Choroid plexus epithelial cell (primary cell): ENCODE results near the gene RIT2.

Experiments
- DNase-seq: peaks from one replicate; pipeline ENCODE4 v3.0.0-alpha.2; 2010; ENCODE audit warnings: low read depth
- H3K4me3 ChIP-seq: 2 replicates; pipeline ENCODE4 v1.5.1; 2011; ENCODE audit warnings: low read depth, mild to moderate bottlenecking, control low read depth, low read length, moderate library complexity
- CTCF ChIP-seq: conservative IDR thresholded peaks from 2 replicates; pipeline ENCODE4 v1.5.1; 2011; ENCODE audit warnings: low read depth, mild to moderate bottlenecking, control low read depth, inconsistent platforms, low read length, moderate library complexity

The RIT2 gene

GRCh38 chr18:43046322-43046721, 69.2 kb downstream of the RIT2 start:
- DNase-seq, result no peak
- TF ChIP-seq CTCF, result no peak
- no peak overlapping the region for H3K4me3 ChIP-seq

- no peak for TF ChIP-seq CTCF
- H3K4me3 ChIP-seq, result no peak overlapping the region
- no peak for DNase-seq
Measured at GRCh38 chr18:43043626-43044025, 71.9 kb downstream of the RIT2 start.

GRCh38 chr18:43040281-43040680, 75.2 kb downstream of the RIT2 start:
- no peak for TF ChIP-seq CTCF
- no peak for DNase-seq

GRCh38 chr18:43034683-43035500, 80.6 kb downstream of the RIT2 start:
- no peak for DNase-seq
- no peak for TF ChIP-seq CTCF
- H3K4me3 ChIP-seq, result no peak overlapping the region

More at GRCh38 chr18:43040281-43040680, 75.2 kb downstream of the RIT2 start:
- no peak overlapping the region for H3K4me3 ChIP-seq

GRCh38 chr18:43031169-43031568, 84.3 kb downstream of the RIT2 start:
- peak; percentile 26 for DNase-seq
- no peak overlapping the region for H3K4me3 ChIP-seq
- TF ChIP-seq CTCF, result no peak

- no peak for DNase-seq
- no peak overlapping the region for H3K4me3 ChIP-seq
- TF ChIP-seq CTCF, result no peak
Measured at GRCh38 chr18:43029414-43029813, 86.1 kb downstream of the RIT2 start.

GRCh38 chr18:43022874-43023273, 92.6 kb downstream of the RIT2 start:
- no peak for TF ChIP-seq CTCF
- no peak for DNase-seq
- no peak overlapping the region for H3K4me3 ChIP-seq
